HS-5 (cell line): ENCODE results near the gene TXLNA.

Experiments
- DNase-seq: peaks from one replicate; pipeline ENCODE4 v3.0.0-alpha.2; 2012; ENCODE audit warnings: low read depth

The TXLNA gene

GRCh38 chr1:32215629-32216480 is 36.4 kb downstream of the TXLNA start:
- no peak for DNase-seq

GRCh38 chr1:32216566-32216965 is 37.1 kb downstream of the TXLNA start:
- no peak for DNase-seq

- DNase-seq: no peak
Measured at GRCh38 chr1:32219022-32219421, 39.5 kb downstream of the TXLNA start.

GRCh38 chr1:32220746-32221580 is 41.5 kb downstream of the TXLNA start:
- DNase-seq: no peak

- DNase-seq: no peak
Measured at GRCh38 chr1:32221581-32221979, 42.1 kb downstream of the TXLNA start.

GRCh38 chr1:32221980-32222755 is 42.7 kb downstream of the TXLNA start, which contains the start of the genes EIF3I and TMEM234:
TSS of gene EIF3I (plus strand) at chr1:32222407. CDS start at chr1:32222442, 35 bp downstream.
TSS of gene TMEM234 (minus strand) at chr1:32222353. CDS start at chr1:32222322, 31 bp downstream.
- no peak for DNase-seq

- DNase-seq: no peak
Measured at GRCh38 chr1:32223683-32224082, 44.2 kb downstream of the TXLNA start.

GRCh38 chr1:32224285-32224684 is 44.8 kb downstream of the TXLNA start:
- no peak for DNase-seq

GRCh38 chr1:32228771-32229170 is 49.3 kb downstream of the TXLNA start:
- no peak for DNase-seq

- no peak for DNase-seq
Measured at GRCh38 chr1:32231843-32232432, 52.5 kb downstream of the TXLNA start.

GRCh38 chr1:32232558-32233304 is 53.3 kb downstream of the TXLNA start:
- DNase-seq: no peak

GRCh38 chr1:32234792-32235191 is 55.3 kb downstream of the TXLNA start:
- DNase-seq: no peak

GRCh38 chr1:32239337-32239736 is 59.9 kb downstream of the TXLNA start:
- no peak for DNase-seq

- DNase-seq: no peak
Measured at GRCh38 chr1:32239790-32240139, 60.3 kb downstream of the TXLNA start.

GRCh38 chr1:32240140-32240951 is 60.9 kb downstream of the TXLNA start:
- no peak for DNase-seq

- no peak for DNase-seq
Measured at GRCh38 chr1:32241001-32241763, 61.7 kb downstream of the TXLNA start.

GRCh38 chr1:32242341-32242851 is 62.9 kb downstream of the TXLNA start:
- no peak for DNase-seq

GRCh38 chr1:32246888-32247273 is 67.4 kb downstream of the TXLNA start, which contains the start of gene FAM167B:
TSS of gene FAM167B (plus strand) at chr1:32247222. CDS start at chr1:32247422, 200 bp downstream.
- DNase-seq: peak; percentile 59

- no peak for DNase-seq
Measured at GRCh38 chr1:32247452-32247851, 68.0 kb downstream of the TXLNA start.
